GM18861 (cell line): ENCODE measurements around the gene TIMP4.

Experiments used
- ATAC-seq: cut with Tn5 transposase; IDR thresholded peaks from one replicate; pipeline ENCODE4 v1.9.1; 2021; ENCODE audit not compliant: unreplicated experiment

TIMP4 gene

DNA sequence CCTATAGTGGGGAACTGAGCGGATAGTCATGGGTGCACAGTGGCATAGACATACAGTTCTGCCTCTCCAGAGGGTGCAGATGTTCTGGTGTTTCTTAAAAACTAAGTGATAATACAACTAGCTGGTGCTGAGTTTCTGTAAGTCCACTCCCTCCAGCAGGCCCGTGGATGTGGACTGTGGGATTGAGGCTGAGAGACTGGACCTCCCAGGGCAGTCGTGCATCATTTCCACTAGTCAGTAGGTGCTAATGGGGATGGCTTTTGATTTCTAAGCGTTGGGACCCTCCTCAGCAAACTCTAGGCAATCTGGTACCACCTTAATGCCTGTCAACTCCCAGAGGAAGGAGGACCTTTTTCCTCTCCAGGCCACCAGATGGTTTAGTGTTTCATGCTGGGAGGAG, 27.3 kb upstream of the TIMP4 start:
- no peak for ATAC-seq

DNA sequence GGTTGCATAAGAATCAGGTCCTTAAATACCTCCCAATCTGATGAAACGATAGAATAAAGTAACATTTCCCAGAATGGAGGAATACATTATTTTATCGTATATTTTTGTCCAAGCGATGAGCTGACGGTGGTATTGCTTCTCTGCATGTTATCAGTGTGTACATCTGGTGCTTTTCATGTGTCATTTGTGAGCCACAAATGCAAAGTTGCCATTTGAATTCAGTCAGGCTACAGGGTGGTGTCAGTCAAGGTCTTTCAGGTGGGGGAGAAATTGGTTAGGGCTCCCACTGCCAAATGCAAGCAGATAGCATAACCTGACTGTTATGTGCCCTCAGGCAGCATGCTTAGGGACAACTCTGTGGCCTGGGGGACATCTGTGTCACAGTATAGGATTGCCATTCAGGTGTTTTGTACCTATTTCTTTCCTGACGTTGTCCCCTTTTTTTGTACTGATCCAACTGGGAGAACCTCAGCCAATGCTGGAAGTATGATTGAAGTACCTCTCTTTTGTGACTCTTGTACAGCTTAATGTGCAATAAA, 26.5 kb upstream of the TIMP4 start:
- no peak for ATAC-seq

DNA sequence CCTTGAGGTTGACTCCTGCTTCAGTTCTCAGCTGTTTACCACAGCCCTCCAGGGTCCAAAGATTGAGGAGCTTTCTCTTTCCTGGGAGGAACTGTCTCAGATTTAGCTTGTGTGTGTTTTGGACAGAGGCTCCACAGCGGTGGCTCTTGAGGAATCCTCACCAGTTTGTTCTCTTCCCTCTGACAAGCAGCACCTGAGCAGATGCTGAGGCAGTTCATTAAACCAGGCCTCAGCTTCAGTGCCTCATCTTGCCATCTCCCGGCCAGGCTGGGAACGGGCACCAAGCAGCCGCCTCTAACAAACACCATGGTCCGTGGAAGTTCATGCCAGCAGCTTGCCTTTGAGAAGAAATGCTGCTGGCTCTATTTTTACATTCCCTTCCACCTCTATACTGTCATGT, 25.8 kb upstream of the TIMP4 start:
- ATAC-seq: no peak

DNA sequence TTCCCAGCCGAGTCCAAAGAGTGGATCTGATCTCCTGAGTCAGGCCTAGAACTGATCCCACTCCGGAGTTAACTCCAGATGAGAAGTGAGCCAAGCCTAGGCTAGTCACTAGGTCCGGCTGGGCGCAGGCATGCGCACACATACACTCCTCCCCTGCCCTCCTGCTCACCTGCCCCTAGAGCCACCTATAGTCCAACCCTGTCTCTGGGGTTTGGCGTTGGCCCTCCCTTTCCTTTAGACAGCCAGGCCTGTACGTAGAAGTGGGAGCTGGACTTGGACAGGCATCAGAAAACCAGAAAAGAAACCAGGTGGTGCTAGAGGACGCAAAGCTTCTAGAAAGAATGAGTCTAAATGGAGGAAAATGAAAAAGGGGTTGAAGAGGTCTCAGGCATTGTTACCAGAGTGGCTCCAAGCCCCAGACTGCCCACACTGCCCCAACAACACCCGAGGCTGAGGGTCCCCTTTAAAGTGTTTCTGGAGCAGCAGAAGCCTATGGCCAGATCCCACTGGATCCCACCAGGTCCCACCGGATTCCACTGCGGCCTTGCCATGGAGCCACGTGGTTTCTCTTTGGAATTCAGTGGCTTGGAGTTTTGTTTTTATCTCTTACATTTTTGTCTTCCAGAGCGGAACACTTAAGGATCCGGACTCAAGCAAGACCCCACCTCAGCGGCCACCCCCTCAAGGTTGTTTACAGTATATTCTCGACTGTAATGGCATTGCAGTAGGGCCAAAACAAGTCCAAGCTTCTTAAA, 24.2 kb upstream of the TIMP4 start:
- ATAC-seq: no peak

DNA sequence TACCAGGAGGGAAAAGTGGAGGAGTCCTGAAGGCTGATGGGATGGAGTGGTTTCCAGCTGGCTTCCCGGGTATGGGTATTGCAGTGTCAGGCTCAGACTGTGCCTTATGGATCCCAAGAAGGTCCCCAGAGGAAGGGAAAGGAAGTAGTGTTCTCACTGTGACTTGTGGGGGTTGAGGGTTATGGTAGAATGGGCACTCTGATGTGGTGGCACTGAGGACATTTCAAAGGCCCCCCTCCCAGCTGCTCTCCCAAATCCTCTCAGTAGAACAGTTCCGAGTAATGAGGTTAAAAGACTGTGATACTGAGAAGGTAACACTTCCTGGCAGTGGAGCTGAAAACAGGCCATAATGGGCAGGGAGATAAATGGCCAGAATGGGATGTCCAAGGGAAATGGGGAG, 23.1 kb upstream of the TIMP4 start:
- ATAC-seq: no peak

DNA sequence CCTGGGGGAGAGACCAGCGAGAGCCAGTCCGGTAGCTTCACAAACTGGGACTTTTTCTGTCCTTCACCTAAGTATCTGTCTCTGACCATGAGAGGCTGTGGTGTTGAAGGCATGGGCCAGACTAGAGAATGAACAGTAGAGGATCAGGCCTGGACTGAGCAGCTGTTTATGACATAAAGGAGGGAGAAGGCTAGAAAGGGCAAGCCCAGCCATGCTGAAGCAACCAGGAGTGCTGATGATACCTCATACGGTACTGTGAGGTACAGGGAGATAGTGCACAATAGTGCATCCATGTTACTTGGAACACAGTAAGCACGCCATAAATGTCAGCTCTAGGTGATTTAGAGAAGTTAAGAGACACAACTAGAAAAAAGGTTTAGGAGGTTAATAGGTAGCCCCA, 22.6 kb upstream of the TIMP4 start:
- ATAC-seq: no peak

DNA sequence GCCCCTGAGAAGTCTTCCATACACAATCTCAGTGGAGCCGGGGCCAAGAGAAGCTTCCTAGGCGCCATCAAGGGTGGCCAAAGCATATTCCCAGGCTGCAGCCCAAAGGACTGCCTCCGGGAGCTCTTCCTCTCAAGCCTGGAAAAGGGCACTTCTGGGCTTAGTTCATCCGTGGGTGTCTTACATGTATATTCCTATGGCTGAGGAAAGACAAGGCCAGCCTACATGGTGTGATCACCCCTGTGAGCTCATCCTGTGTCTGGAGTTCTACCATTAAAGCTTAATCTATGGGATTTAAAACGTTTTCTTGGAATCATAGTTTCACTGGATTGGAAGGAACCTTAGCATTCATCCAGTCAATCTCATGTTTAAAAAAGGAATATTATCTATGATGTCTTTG, 21.9 kb upstream of the TIMP4 start:
- no peak for ATAC-seq

DNA sequence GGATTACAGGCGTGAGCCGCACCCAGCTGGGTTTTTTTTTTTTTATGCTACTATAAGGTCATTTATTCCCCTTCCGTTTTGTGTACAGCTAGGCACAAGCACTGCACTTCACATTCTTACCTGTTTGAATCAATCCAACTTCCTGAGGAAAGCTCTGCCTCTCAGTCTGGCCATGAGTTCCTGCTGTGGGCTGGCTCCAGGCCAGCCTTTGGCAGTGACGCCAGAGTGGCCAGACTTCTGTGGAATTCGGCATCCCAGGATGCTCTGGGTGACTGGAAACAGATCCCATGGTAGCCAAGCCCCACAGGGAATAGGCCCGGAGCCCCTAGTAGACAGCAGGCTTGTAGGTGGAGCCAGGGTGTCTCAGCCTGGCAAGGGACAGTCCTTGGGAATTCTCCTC, 21.5 kb upstream of the TIMP4 start:
- ATAC-seq: no peak

DNA sequence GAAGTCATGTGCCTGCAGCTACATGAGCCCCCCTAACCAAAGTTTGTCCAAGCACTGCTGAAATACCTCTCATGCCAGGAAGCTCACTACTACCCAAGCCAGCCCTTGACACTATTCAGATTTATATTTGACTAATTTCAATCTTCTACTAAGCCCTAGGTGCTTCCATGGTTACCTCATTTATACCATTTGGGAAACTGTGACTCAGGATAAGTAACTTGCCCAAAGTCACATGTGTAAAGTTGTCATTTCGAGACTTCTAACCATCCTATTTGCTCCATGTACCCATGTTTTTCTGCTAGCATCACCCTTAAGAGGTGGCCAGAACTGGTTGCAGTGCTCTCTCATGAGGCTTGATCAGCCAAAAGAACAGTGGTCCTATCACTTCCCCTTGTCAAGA, 20.7 kb upstream of the TIMP4 start:
- no peak for ATAC-seq

DNA sequence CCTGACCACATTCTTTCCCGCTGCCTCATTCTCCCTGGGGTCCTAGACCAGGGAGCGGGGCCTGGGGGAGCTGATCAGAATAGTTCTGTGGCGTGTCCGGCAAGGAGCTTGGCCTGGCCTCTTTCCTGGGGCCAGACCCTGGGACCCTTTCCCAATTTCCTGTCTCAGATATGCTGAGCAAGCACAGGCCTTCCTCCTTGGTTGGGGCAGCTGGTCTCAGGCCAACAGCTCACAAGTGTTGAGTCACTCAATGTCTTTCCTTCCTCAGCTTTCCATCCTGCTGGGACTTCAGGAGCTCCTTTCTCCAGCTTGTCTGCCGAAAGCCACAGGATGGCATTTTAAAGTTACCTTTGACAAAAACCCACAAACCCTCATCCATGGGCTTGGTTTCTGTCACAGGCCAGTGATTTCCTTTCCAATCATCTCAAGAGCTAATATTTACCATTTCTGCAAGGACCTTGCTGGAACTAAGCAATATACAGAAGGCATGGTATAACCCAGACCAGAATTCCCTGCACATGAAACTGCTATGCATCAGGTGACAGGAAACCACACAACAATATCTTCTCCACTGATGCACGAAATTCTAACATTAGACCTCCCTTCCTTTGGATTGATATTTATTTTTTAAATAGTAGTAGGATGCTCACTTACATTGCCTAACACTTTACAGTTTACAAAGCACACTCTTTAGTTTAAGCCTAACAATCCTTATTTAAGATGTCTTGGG, 19.5 kb upstream of the TIMP4 start:
- no peak for ATAC-seq

DNA sequence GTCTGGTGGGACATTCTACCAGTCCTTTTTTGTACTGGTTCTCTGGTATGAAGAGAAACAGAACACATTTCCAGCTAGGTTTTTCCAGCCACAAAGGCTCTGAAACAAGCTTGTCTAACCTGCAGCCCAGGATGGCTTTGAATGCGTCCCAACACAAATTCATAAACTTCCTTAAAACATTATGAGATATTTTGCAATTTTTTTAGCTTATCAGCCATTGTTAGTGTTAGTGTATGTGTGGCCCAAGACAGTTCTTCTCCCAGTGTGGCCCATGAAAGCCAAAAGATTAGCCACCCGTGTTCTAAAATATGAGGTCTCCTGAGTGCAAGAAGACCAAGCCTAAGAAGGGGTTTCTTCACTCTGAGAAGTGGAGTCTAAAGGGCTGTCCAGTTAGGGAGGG, 18.4 kb upstream of the TIMP4 start:
- ATAC-seq: no peak

DNA sequence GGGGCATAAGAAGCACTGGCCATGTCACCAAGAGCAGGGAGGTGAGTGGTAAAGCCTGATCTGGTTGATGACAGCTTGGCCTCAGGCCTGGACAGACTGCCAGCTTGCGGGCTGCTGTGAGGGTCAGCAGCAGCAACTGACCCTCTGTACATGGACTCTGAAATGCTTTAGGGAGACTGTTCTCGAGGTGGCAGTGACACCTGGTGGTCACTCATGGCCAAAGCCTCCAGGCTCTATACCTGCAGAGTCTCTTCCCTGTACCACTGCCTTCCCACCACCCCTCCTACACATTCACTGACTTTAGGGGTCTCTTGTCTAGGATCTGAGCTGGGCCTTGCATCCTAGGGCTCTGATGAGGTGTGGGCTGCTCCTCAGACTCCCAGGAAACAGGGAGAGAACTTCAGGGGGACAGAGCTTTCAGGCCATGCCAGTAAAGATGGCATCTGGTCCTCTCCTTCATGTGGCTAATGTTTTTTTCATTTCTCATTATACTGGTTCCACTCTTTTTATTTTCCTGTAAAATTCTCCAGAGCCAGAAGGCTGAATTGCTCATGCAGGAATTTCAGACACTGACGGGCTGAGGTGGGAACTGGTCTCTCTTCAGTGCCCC, 17.2 kb upstream of the TIMP4 start:
- ATAC-seq: peak; percentile 68

DNA sequence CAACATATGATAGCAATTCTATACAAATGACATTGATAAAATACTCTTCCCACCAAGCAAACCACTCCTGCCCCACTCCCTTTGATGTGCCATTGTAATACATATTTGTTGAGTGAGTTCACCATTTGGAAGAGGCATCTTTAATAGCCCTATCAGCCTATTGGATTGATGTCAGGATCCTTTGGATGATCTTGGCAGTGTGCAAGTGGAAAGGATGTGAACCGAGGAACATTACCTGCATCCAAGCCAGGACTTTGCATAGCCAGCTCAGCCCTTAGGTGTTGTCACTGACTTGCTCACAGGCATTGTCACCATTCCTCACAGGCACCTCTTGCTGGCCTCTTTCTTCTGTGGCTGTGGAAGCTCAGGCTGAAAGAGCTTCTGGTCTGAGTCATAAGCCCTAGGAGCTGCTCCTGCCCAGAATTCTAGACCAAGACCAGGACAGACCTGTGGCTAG, 16.5 kb upstream of the TIMP4 start:
- no peak for ATAC-seq

DNA sequence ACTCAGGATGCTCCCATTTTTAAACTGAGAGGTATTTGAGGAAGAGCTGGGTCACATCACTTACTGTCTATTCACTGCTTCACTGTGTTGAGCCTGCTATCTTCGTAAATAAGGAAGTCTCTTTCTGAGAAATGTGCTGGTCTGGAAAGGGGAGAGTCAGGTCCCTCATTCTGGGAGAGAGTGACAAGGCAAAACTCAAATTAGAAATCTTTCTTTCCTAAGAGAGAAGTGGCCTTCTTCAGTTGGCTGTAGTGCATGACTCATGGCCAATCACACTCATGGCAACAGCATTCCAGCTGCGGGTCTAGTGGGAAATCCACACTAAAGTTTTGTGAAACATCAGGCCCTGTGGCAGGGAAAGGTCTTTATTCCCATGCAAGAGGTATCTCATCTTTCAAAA, 11.5 kb upstream of the TIMP4 start:
- ATAC-seq: no peak

DNA sequence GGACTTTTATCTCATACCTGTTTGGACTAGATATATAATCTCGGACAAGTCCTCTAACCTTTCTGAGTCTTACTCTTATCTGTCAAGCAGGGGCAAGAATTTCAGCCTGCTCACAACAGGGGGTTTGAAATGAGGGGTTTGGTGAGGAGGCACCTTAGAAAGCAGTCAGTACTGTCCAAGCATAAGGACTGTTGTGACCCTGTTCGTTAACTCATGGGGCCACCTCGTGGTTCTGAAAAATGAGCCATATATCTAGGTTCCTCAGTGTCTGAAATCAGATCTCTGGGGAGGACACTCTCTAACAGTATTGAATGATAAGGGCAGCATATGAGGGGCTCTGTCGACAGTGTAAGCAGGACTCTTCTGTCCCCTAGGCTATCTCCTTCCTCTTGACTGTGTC, 7.2 kb upstream of the TIMP4 start:
- no peak for ATAC-seq

DNA sequence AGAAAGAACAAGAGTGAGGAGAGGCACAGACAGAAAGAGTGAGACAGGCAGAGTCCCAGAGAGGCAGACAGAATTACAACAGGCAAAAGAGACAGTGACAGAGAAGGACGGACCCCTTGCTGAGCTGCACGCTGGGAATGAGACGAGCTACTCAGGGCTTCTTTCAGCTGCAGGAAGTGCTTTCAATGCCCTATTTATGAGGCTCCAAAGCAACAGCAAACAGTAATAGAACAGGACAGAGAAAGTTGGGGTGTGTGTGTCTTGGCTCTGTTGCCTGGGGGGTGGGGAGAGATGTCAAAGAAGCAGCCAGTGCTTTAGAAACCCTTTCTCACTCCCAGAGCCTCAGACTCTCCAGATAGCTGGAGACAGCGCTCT, 502 bp upstream of the TIMP4 start:
- ATAC-seq: no peak

DNA sequence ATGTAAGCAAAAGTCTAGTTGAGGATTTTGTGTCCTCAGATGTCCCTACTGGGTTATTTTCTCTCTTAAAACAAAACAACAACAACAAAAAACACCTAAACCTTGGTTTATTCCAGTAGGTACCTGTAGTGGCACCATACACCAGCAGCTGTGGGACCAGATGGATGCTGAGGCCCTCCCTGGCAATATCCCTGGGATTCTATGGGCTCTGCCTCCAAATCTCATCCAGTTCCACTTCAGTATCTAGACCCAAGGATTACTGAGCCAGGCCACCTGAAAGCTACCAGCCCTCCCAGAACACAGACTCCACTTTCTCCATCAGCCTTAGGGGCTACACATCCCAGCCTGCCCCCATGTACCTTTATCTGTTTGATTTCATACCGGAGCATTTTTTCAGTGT, 1.7 kb downstream of the TIMP4 start:
- no peak for ATAC-seq

DNA sequence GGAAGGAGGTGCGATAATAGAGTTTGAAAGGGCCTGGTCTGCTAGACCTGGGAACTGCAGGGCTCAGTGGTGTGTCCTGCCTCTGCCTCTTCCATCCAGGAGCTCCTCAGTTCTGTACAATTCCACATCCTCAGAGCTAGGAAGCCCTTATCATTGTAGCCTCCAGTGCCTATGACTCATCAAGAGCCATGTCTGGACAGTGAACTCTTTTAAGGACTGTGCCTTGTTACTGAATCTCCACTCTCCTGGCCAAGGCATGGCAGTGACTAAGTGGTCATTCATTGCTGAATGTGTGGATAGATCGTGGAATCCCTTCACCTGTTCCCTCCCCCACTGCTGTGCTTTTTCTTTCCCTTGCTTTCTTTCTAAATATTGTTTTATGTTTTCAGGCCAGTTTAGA, 2.9 kb downstream of the TIMP4 start:
- ATAC-seq: no peak

DNA sequence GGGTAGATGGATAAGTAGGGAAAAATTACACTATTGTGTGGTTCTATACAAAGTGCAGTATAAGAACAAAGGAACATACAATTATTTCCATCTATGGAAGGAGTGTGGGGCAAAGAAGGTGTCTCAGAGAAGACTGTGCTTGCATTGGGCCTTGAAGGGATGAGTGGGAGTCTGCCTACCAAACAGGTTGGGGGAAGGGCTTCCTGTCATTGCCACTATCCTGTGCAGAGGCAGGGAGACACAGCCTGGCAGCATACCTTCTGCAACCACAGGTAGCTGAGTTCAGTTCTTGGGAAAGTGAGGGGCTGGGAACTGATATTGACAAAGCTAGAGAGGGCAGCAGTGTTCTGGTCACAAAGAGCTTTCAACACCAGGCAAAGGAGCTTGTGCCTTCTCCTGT, 3.4 kb downstream of the TIMP4 start:
- ATAC-seq: no peak

DNA sequence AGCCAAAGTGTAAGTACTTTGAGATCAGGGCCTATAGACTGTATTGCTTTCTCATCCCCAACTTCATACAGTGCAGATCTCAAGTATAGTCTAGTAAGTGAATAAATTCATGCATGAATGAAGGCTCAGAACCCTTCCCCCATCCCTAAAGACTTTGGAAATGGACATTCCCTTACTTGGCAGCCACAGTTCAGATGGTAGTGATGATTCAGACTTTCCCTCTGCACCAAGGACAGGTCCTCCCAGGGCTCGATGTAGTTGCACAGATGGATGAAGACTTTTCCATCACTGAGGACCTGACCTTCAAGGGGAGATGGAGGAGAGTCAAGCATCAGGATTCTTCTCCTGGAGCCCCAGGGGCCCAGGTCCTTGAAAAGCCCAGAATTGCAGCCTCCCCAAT, 4.6 kb downstream of the TIMP4 start:
- ATAC-seq: no peak

DNA sequence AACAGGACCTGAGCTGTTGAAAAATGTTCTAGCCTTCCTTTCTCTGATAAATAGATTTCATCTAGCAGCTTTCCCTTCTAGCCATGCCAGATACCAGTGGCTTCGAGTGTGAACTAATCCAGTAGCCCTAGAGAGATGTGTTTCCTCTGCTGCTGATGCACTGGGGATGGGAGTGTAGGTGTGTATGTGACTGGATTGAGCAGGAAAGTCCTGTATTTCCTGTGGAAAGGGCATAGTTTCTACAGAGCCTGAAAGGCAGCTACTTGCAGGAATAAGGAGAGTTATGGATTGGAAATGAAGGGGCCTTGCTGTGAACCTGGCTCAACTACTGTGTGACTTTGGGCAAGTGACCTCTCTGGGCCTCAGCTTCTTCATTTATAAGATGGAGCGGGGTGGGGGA, 8.6 kb downstream of the TIMP4 start:
- no peak for ATAC-seq

DNA sequence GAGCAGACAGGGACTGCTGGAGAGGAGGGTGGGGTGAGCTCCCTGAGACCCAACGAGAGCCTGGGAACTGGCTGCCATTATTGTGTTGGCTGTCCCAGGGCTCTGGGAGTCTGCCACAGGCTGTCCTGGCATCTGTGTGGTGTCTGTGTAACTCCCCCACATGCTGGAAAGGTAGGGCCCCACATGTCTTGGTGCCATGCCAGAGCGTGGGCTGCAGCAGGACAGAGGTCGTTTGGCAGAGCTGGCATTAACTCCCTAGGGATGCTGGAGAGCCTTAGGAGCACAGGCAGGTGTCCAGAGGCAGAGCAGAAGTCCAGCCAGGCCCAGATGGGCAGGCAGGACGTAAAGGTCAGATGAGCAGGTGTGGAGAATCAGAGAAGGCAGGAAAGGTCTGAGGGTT, 9.7 kb downstream of the TIMP4 start:
- ATAC-seq: no peak
